ENCODE data around the gene AMPH.

DNA sequence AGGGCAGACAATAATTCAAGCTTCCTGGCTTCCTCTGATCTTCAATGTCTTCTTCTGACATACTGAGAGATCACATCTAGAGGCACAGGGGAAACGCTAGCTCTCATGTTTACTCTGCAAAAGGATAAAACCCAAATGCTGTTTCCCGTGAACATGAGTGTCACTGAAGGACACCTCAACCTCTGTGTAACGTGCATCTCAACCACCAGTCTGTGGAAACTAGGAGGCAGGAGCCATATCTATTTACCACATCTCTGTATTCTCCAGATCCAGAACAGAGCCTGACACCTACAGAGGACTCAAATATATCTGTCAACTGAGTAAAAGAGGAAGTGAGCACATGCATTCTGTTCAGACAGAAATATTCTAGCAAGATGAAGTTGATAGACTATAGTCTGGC, 217.4 kb downstream of the AMPH start:
- TF ChIP-seq CREM (CRISPR knock-in tag; IDR thresholded peaks at IDR 0.05) (no peak), ELF4 (CRISPR knock-in tag; IDR thresholded peaks at IDR 0.05; ENCODE audit: low read depth) (no peak), USF2 (CRISPR knock-in tag; IDR thresholded peaks at IDR 0.05) (no peak), PRRX2 (CRISPR knock-in tag; IDR thresholded peaks at IDR 0.05) (no peak), CTCF (IDR thresholded peaks at IDR 0.05) (no peak), ZBTB21 (CRISPR knock-in tag; IDR thresholded peaks at IDR 0.05; ENCODE audit: borderline replicate concordance) (no peak), RELA (CRISPR knock-in tag; IDR thresholded peaks at IDR 0.05; ENCODE audit: borderline replicate concordance) (no peak), CREB1 (CRISPR knock-in tag; IDR thresholded peaks at IDR 0.05) (no peak), GABPB1 (CRISPR knock-in tag; IDR thresholded peaks at IDR 0.05) (no peak)
